HepG2 (cell line): ENCODE measurements around the gene SAMD4B. TPM values are rescaled to one million over a fixed set of nuclear protein-coding genes. Genes with fewer than 3 reads are reported as not detected.

Experiments used
- CCAR2 ChIP-seq: fragments of 200-400 bp; formaldehyde crosslinking; optimal IDR thresholded peaks from 2 replicates; pipeline ENCODE3; 2018; ENCODE audit warnings: low read depth, mild to moderate bottlenecking, low read length, moderate library complexity
- HNF4A ChIP-seq: sonication (generic); formaldehyde crosslinking; IDR thresholded peaks from 2 replicates; pipeline ENCODE4 v1.4.0; 2020; ENCODE audit warnings: missing genetic modification reagents
- HNRNPUL1 ChIP-seq: fragments of 200-400 bp; formaldehyde crosslinking; IDR thresholded peaks from 2 replicates; pipeline ENCODE4 v1.6.1; 2017; ENCODE audit warnings: low read depth, mild to moderate bottlenecking, low read length, moderate library complexity
- KDM3A ChIP-seq: IDR thresholded peaks from 2 replicates; pipeline ENCODE4 v1.6.1; 2018; ENCODE audit warnings: low read depth, missing compliant biosample characterization
- MAZ ChIP-seq, 2 experiments: sonication (generic) in 1 of 2; formaldehyde crosslinking in 1 of 2; IDR thresholded peaks; 2 replicates each; pipeline versions ENCODE4 v1.5.0 to v1.6.1; 2012 to 2020; ENCODE audit warnings: low read depth in 2 of 2, mild to moderate bottlenecking in 2 of 2, borderline replicate concordance in 1 of 2, improper control_type of control experiment in 1 of 2, low read length in 1 of 2, missing genetic modification reagents in 1 of 2, moderate library complexity in 1 of 2
- NR2C2 ChIP-seq: sonication (generic); formaldehyde crosslinking; IDR thresholded peaks from 2 replicates; pipeline ENCODE4 v1.4.0; 2020; ENCODE audit warnings: missing genetic modification reagents, mild to moderate bottlenecking, moderate library complexity, borderline replicate concordance
- SNAPC2 ChIP-seq: sonication (generic); formaldehyde crosslinking; IDR thresholded peaks from 2 replicates; pipeline ENCODE4 v1.8.1; 2022; ENCODE audit warnings: mild to moderate bottlenecking, missing genetic modification reagents
- SOX13 ChIP-seq, 3 experiments: fragments of 450-650 bp in 1 of 3; sonication (generic) in 1 of 3; formaldehyde crosslinking in 1 of 3; IDR thresholded peaks in 2 of 3; conservative IDR thresholded peaks in 1 of 3; 2 replicates each; pipeline versions ENCODE4 v1.5.0 to v1.6.1; 2016 to 2020; ENCODE audit warnings: antibody characterized with exemption in 1 of 3, mild to moderate bottlenecking in 1 of 3, missing compliant biosample characterization in 1 of 3, missing genetic modification reagents in 1 of 3, moderate library complexity in 1 of 3
- SP1 ChIP-seq, 2 experiments: fragments of 450-650 bp in 1 of 2; sonication (generic) in 1 of 2; formaldehyde crosslinking in 1 of 2; IDR thresholded peaks; 2 replicates each; pipeline versions ENCODE4 v1.4.0 to v1.6.1; 2016 to 2020; ENCODE audit warnings: missing genetic modification reagents in 1 of 2
- TBX2 ChIP-seq: sonication (generic); formaldehyde crosslinking; IDR thresholded peaks from 2 replicates; pipeline ENCODE4 v1.5.0; 2020; ENCODE audit warnings: missing genetic modification reagents, mild to moderate bottlenecking, borderline replicate concordance
- ZBTB7B ChIP-seq: sonication (generic); formaldehyde crosslinking; IDR thresholded peaks from 2 replicates; pipeline ENCODE4 v1.4.0; 2020; ENCODE audit warnings: missing genetic modification reagents
- ZBTB8A ChIP-seq: sonication (generic); formaldehyde crosslinking; IDR thresholded peaks from 2 replicates; pipeline ENCODE4 v1.4.0; 2020; ENCODE audit warnings: mild to moderate bottlenecking, low read depth, missing genetic modification reagents, borderline replicate concordance
- ZFY ChIP-seq: sonication (generic); formaldehyde crosslinking; IDR thresholded peaks from 2 replicates; pipeline ENCODE4 v1.4.0; 2020; ENCODE audit warnings: missing genetic modification reagents
- ZNF230 ChIP-seq: sonication (generic); formaldehyde crosslinking; IDR thresholded peaks from 2 replicates; pipeline ENCODE4 v1.4.0; 2020; ENCODE audit warnings: mild to moderate bottlenecking, missing genetic modification reagents
- ZNF234 ChIP-seq: sonication (generic); formaldehyde crosslinking; conservative IDR thresholded peaks from 2 replicates; pipeline ENCODE4 v1.5.1; 2020; ENCODE audit warnings: mild to moderate bottlenecking, missing genetic modification reagents
- ZNF441 ChIP-seq: sonication (generic); formaldehyde crosslinking; IDR thresholded peaks from 2 replicates; pipeline ENCODE4 v1.7.0; 2021; ENCODE audit warnings: missing genetic modification reagents, borderline replicate concordance
- ZNF484 ChIP-seq: sonication (generic); formaldehyde crosslinking; IDR thresholded peaks from 2 replicates; pipeline ENCODE4 v1.5.1; 2020; ENCODE audit warnings: mild to moderate bottlenecking, low read depth, missing genetic modification reagents, borderline replicate concordance
- ZNF839 ChIP-seq: sonication (generic); formaldehyde crosslinking; IDR thresholded peaks from 2 replicates; pipeline ENCODE4 v1.4.0; 2020; ENCODE audit warnings: missing genetic modification reagents, mild to moderate bottlenecking, borderline replicate concordance
- ZSCAN9 ChIP-seq: IDR thresholded peaks from 2 replicates; pipeline ENCODE4 v1.6.1; 2016; ENCODE audit warnings: borderline replicate concordance
- polyA plus RNA-seq, 8 experiments: library from polyadenylated mRNA; depleted of rRNA in 3 of 8; stranded (reverse) in 7 of 8; unstranded in 1 of 8; fragments of >200 nt; fragmentation: Illumina TruSeq in 4 of 8; extraction: Trizol in 4 of 8; gene quantifications; 2 replicates each; pipeline versions ENCODE4 v1.2.1 to v1.2.3, GENCODE V29; 2011 to 2016; ENCODE audit warnings: low read depth in 4 of 8, missing spikeins in 1 of 8, mixed read lengths in 1 of 8; ENCODE audit not compliant: insufficient read depth in 1 of 8
- total RNA-seq, 5 experiments: library from RNA; depleted of rRNA; stranded (reverse); fragments of >200 nt; fragmentation: Illumina TruSeq; extraction: Trizol; gene quantifications; 2 replicates each; pipeline ENCODE4 v1.2.3, GENCODE V29; 2016; ENCODE audit warnings: low read depth in 1 of 5
- TF ChIP-seq, protein P1 (sequence below): sonication (generic); formaldehyde crosslinking; IDR thresholded peaks from 2 replicates; pipeline ENCODE4 v1.8.1; 2023; ENCODE audit warnings: mild to moderate bottlenecking, missing genetic modification reagents
- TF ChIP-seq, protein P2 (sequence below): sonication (generic); formaldehyde crosslinking; IDR thresholded peaks from 2 replicates; pipeline ENCODE4 v1.5.0; 2020; ENCODE audit warnings: mild to moderate bottlenecking, missing genetic modification reagents
- TF ChIP-seq, protein P3 (sequence below), 2 experiments: sonication (generic) in 1 of 2; formaldehyde crosslinking in 1 of 2; IDR thresholded peaks; 2 replicates each; pipeline versions ENCODE4 v1.4.0 to v1.6.1; 2018 to 2020; ENCODE audit warnings: missing genetic modification reagents in 2 of 2, borderline replicate concordance in 1 of 2, low read depth in 1 of 2, mild to moderate bottlenecking in 1 of 2, missing biosample characterization in 1 of 2

Gene SAMD4B
- total and polyA plus RNA-seq, 2 of the 13 experiments (the other 11 are each of a cell fraction or from before 2014, with no cell fraction given): 26.0 to 31.8 TPM

DNA sequence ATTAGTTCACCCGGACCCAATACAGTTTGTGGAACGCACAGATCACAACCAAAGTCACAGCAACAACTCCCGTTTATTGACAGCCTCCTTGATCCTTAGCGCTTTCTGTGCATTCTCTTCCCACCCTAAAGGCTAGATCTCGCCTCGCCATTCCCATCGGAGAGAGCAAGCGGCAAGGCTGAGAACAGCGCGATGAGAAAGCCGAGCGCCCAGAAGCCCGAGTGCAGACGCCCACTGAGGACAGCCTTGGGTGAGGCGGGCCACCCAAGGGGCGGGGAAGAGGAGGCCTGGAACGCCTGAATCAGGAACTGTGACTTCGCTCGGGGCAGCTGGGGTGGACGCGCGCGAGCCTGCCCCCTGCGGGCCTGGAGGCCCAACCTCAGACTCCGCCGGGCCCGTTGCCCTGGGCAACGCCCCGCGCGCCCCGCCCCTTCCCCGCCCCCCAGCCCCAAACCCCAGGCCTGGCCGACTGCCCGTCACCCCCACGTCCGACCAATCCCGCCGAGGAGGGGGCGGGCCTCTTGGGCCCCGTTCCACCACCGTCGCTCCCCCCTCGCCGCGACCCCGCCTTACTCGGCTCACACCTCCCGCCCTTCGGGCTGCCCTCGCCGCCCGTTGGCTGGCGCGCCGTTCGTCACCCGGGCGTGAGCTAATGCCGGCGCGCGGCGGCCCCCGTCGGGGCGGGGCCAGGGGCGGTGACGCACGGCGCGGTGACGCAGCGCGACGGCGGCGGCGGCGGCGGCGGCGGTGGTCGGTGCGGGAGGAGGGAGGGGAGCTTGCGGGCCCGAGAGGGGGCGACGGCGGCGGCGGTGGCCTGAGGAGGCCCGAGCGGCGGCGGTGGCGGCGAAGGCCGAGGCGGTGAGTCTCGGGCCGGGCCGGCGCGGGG is at the start of gene SAMD4B (continued):
- TF ChIP-seq ZNF441 (CRISPR knock-in tag) (peak; percentile 51; the same call in 1 of the 2 replicates), SP1 (IDR thresholded peaks at IDR 0.05) (no peak), SP1 (CRISPR knock-in tag; IDR thresholded peaks at IDR 0.05) (peak; percentile 84), ZNF839 (CRISPR knock-in tag) (peak; percentile 93), ZNF484 (CRISPR knock-in tag) (no peak), CCAR2 (no peak), MAZ (IDR thresholded peaks at IDR 0.05; ENCODE audit: borderline replicate concordance, low read depth, low read length) (peak; percentile 87; the same call in 1 of the 2 replicates), MAZ (CRISPR knock-in tag; IDR thresholded peaks at IDR 0.05; ENCODE audit: low read depth) (peak; percentile 55), ZBTB8A (CRISPR knock-in tag) (peak; percentile 89; the same call in 1 of the 2 replicates), ZSCAN9 (CRISPR knock-in tag) (peak; percentile 80; the same call in 1 of the 2 replicates), ZFY (CRISPR knock-in tag) (peak; percentile 94), HNF4A (CRISPR knock-in tag) (peak; percentile 20), ZBTB7B (CRISPR knock-in tag) (peak; percentile 71), ZNF230 (0 out of 2 replicates have a peak, but pooled peaks have one; percentile 53), HNRNPUL1 (no peak), TBX2 (CRISPR knock-in tag) (peak; percentile 38; the same call in 1 of the 2 replicates), SNAPC2 (CRISPR knock-in tag) (no peak), ZNF234 (peak; percentile 56; the same call in 1 of the 2 replicates), SOX13 (IDR thresholded peaks at IDR 0.05) (0 out of 2 replicates have a peak, but pooled peaks have one; percentile 37), SOX13 (CRISPR knock-in tag; conservative IDR thresholded peaks at IDR 0.05 in 1 of 2, IDR thresholded peaks at IDR 0.05 in 1 of 2) (peak in 1 of 2 experiments; percentile 48; a peak in 1 of 4 replicates), NR2C2 (CRISPR knock-in tag) (peak; percentile 47), KDM3A (CRISPR knock-in tag) (no peak; the same call in 1 of the 2 replicates)
- TF ChIP-seq, protein P1, sequence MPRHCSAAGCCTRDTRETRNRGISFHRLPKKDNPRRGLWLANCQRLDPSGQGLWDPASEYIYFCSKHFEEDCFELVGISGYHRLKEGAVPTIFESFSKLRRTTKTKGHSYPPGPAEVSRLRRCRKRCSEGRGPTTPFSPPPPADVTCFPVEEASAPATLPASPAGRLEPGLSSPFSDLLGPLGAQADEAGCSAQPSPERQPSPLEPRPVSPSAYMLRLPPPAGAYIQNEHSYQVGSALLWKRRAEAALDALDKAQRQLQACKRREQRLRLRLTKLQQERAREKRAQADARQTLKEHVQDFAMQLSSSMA: peak; percentile 87
- TF ChIP-seq, protein P2, sequence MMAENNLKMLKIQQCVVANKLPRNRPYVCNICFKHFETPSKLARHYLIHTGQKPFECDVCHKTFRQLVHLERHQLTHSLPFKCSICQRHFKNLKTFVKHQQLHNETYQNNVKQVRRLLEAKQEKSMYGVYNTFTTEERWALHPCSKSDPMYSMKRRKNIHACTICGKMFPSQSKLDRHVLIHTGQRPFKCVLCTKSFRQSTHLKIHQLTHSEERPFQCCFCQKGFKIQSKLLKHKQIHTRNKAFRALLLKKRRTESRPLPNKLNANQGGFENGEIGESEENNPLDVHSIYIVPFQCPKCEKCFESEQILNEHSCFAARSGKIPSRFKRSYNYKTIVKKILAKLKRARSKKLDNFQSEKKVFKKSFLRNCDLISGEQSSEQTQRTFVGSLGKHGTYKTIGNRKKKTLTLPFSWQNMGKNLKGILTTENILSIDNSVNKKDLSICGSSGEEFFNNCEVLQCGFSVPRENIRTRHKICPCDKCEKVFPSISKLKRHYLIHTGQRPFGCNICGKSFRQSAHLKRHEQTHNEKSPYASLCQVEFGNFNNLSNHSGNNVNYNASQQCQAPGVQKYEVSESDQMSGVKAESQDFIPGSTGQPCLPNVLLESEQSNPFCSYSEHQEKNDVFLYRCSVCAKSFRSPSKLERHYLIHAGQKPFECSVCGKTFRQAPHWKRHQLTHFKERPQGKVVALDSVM: peak; percentile 25; the same call in 1 of the 2 replicates
- TF ChIP-seq, protein P3, sequence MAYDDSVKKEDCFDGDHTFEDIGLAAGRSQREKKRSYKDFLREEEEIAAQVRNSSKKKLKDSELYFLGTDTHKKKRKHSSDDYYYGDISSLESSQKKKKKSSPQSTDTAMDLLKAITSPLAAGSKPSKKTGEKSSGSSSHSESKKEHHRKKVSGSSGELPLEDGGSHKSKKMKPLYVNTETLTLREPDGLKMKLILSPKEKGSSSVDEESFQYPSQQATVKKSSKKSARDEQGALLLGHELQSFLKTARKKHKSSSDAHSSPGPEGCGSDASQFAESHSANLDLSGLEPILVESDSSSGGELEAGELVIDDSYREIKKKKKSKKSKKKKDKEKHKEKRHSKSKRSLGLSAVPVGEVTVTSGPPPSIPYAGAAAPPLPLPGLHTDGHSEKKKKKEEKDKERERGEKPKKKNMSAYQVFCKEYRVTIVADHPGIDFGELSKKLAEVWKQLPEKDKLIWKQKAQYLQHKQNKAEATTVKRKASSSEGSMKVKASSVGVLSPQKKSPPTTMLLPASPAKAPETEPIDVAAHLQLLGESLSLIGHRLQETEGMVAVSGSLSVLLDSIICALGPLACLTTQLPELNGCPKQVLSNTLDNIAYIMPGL (CRISPR knock-in tag; IDR thresholded peaks at IDR 0.05; ENCODE audit: borderline replicate concordance in 1 of 2, low read depth in 1 of 2): peak; percentile 91 to 93; a peak in 3 of 4 replicates
